Kidney (tissue), 14 donors: ENCODE results near the gene COMMD3. TPM values are rescaled to one million over a fixed set of nuclear protein-coding genes. Genes with fewer than 3 reads are reported as not detected.

Experiments used
- DNase-seq, 5 donors: peaks; one replicate each; pipeline ENCODE4 v3.0.0-alpha.2; 2013 to 2020
- FAIRE-seq: peaks from 2 replicates; lab custom pipeline; 2012; peaks lifted over from hg19 to GRCh38; lab: Jason Lieb, UNC
- H3K27ac ChIP-seq, 2 donors: one replicate each; pipeline ENCODE4 v1.7.0; 2013; ENCODE audit warnings: low read depth in 2 of 2, low read length in 2 of 2, inconsistent platforms in 1 of 2
- H3K27me3 ChIP-seq: one replicate; pipeline ENCODE4 v1.7.1; 2013; ENCODE audit warnings: low read length, inconsistent platforms; ENCODE audit not compliant: control insufficient read depth, insufficient read depth
- H3K36me3 ChIP-seq, 3 donors: one replicate each; pipeline versions ENCODE4 v1.7.0 to v1.7.1; 2013; ENCODE audit warnings: low read length in 3 of 3, control low read depth in 1 of 3, inconsistent platforms in 1 of 3; ENCODE audit not compliant: insufficient read depth in 3 of 3, control insufficient read depth in 2 of 3
- H3K4me1 ChIP-seq, 3 donors: one replicate each; pipeline versions ENCODE4 v1.7.0 to v1.7.1; 2013; ENCODE audit warnings: low read length in 3 of 3, inconsistent platforms in 1 of 3, low read depth in 1 of 3; ENCODE audit not compliant: control insufficient read depth in 2 of 3, insufficient read depth in 2 of 3
- H3K4me3 ChIP-seq, 3 donors: one replicate each; pipeline versions ENCODE4 v1.7.0 to v1.8.1; 2013; ENCODE audit warnings: low read length in 3 of 3, control low read depth in 1 of 3, inconsistent platforms in 1 of 3
- H3K9ac ChIP-seq, 3 donors: one replicate each; pipeline versions ENCODE4 v1.7.0 to v1.7.1; 2013; ENCODE audit warnings: low read length in 3 of 3, control low read depth in 1 of 3, inconsistent platforms in 1 of 3
- H3K9me3 ChIP-seq, 3 donors: one replicate each; pipeline versions ENCODE4 v1.7.0 to v1.7.1; 2013; ENCODE audit warnings: low read length in 3 of 3, control low read depth in 1 of 3, inconsistent platforms in 1 of 3; ENCODE audit not compliant: control insufficient read depth in 2 of 3, insufficient read depth in 1 of 3
- intact Hi-C: fragments of 100-400 bp; cut with DNase I; formaldehyde crosslinking; loops from one replicate; pipeline ENCODE4 v1.11.1; 2022
- polyA plus RNA-seq: library from polyadenylated mRNA; stranded (reverse); fragments of 350-450 nt; fragmentation: Illumina TruSeq; extraction: RNeasy Lipid Tissue Mini Kit (QIAGEN cat#74804); gene quantifications from one replicate; pipeline ENCODE4 v1.2.3, GENCODE V29; 2014; ENCODE audit warnings: low read depth, low replicate concordance; ENCODE audit not compliant: insufficient read depth
- total RNA-seq: library from RNA; stranded (reverse); fragmentation: NEBNext Ultra II Directional; extraction: Animal tissue kit (Norgen Biotek cat#: 25700); gene quantifications from one replicate; pipeline ENCODE4 v1.2.1, GENCODE V29; 2021
- TF ChIP-seq, protein P1 (sequence below): IDR thresholded peaks from 3 replicates; pipeline ENCODE4 v1.5.1; 2012; ENCODE audit warnings: mild to moderate bottlenecking, moderate library complexity, borderline replicate concordance; ENCODE audit not compliant: insufficient read depth; ENCODE audit errors: extremely low read depth
- donor health status: control.
- donor health status: control.
- donor health status: control.
- donor health status: control.
- donor health status: control.
- donor health status: DM: yes; HTN: yes; CAD: no.
- donor health status: Normal renal cell carcinoma (clear cell type).

COMMD3 gene
- total and polyA plus RNA-seq, 2 donors from 2014 or later = 46.2 to 72.8 TPM

DNA sequence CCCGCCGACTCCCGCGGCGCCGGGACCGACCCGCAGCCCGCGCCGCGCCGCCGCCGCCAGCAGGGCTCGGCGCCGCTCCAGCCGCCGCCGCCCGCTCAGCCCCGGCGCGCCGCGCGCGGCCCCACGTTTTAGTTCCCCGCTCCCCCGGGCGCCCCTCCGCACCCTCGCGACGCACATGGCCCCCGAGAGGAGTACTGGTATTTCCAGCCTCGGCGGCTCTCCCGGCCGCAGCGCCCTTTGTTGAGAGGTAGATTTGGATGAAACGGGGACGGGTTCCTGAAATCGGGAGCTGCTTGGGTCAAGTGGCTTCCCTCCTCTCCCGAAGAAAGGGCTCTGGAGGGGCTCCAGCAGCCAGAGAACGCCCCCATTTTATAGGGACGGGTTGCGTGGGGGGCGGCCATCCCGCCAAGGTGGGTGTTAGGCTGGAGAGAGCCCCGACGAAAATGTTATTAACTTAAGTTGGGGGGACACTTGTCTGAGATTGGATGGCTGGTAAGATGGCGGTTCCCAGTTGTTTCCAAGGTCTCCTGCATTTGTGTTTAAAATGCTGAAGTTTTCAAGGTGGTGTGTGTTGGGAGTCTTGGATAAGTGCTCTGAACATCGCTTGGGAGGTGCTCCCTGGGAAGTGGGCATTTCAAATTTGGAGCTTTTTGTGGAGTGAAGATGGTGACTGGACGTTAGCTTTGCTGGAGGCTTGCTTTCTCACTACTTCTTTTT lies 5.9 kb downstream of the COMMD3 start:
- Histone ChIP-seq H3K9ac (peak overlapping the region; percentile 51 to 68 (median 61)), H3K27ac (no peak overlapping the region), H3K9me3 (no peaks in the 10 kb centered on the region), H3K36me3 (no peaks in the 10 kb centered on the region), H3K4me1 (peaks cover 2 to 12% (median 9%) of the 10 kb centered on the region in 3 donors), H3K4me3 (peak overlapping the region; percentile 74 to 81 (median 79)), H3K27me3 (peaks cover 7% of the 10 kb centered on the region)
- TF ChIP-seq, protein P1, sequence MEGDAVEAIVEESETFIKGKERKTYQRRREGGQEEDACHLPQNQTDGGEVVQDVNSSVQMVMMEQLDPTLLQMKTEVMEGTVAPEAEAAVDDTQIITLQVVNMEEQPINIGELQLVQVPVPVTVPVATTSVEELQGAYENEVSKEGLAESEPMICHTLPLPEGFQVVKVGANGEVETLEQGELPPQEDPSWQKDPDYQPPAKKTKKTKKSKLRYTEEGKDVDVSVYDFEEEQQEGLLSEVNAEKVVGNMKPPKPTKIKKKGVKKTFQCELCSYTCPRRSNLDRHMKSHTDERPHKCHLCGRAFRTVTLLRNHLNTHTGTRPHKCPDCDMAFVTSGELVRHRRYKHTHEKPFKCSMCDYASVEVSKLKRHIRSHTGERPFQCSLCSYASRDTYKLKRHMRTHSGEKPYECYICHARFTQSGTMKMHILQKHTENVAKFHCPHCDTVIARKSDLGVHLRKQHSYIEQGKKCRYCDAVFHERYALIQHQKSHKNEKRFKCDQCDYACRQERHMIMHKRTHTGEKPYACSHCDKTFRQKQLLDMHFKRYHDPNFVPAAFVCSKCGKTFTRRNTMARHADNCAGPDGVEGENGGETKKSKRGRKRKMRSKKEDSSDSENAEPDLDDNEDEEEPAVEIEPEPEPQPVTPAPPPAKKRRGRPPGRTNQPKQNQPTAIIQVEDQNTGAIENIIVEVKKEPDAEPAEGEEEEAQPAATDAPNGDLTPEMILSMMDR = no peak
- DNase-seq (peak; percentile 48 to 83 (median 61)), FAIRE-seq (no peak)
- intact Hi-C loops = no loop called here

DNA sequence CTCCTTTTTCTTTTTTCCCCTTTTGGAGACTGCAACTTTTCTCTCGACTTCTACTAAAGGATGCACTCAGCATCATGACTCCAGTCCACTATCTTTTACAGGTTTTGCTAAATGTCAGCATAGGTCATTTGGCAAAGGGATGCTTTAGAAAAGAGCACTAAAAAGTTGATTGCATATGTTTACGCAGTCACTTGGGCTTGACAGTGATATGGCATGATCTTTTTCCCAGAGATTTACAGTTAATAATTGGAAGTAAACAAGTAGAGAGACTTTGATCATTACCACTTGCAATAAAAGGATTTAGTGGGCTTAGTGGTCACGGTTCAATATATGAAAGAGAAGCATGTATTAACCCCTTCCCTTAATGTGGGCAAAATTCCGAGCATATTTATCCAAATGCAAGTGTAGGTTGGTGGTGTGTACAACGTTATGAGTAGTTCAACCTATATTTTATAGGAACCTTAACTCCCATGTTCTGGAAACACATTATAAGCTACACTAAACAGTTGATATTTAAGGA lies 6.5 kb downstream of the COMMD3 start:
- no peak for FAIRE-seq
- H3K9ac ChIP-seq = peak overlapping the region; percentile 51 to 68 (median 61)
- intact Hi-C loops = no loop called here

DNA sequence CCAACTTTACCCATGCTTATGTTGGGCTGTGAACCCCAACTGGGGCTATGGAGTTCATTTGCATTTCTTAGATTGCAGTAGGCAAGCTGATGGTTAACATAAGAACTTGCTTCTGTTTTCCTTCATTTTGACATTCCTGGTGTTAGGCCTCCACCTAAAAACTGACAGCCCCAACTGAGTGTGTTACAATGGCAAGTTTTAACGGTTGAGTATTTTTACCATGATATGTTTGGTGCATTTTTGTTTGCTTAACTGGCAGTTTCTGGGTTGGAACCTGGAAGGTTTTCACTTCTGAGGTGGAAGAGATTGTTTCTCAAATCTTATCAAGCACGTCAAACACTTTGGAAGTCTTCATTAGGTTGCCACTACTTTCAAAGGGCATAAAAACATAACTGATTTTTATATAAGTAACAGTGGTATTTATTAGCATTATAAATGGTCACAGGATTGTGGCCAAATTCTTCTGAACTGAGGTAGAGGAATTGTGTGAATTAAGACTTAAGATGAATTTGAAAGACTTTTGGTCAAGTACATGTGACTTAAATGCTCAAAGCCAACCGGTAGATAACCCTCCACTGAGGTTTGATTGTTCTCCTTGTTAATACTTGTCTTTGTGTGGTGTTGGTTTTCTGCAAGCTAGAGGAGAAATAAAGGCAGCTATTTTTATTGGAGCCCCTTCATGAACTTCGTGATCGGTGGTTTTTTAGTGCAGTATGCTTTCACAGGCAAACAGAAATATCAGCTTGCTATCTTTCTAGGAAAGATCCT lies 7.5 kb downstream of the COMMD3 start:
- H3K4me3 ChIP-seq = peak overlapping the region in 1 of 3 donors; percentile 14
- intact Hi-C loops = no loop called here
- peaks cover 7% of the 10 kb centered on the region for H3K27me3 ChIP-seq
- peak in 1 of 5 donors; percentile 8 for DNase-seq
- H3K4me1 ChIP-seq = peaks cover 2 to 12% (median 5%) of the 10 kb centered on the region in 3 donors
- H3K27ac ChIP-seq = no peak overlapping the region
- H3K9ac ChIP-seq = no peak overlapping the region
- no peaks in the 10 kb centered on the region for H3K9me3 ChIP-seq
- H3K36me3 ChIP-seq = no peaks in the 10 kb centered on the region
- no peak for FAIRE-seq
- TF ChIP-seq, protein P1 = no peak

More for the DNA sequence above, 6.5 kb downstream of the COMMD3 start:
- DNase-seq = peak in 1 of 5 donors; percentile 14
- TF ChIP-seq, protein P1 = no peak
- no peak overlapping the region for H3K27ac ChIP-seq
- H3K9me3 ChIP-seq = no peaks in the 10 kb centered on the region
- peaks cover 7% of the 10 kb centered on the region for H3K27me3 ChIP-seq
- peaks cover 2 to 12% (median 5%) of the 10 kb centered on the region in 3 donors for H3K4me1 ChIP-seq
- H3K4me3 ChIP-seq = peak overlapping the region; percentile 74 to 81 (median 79)
- no peaks in the 10 kb centered on the region for H3K36me3 ChIP-seq
